ENCODE measurements around the gene CHRNA9.

Gene CHRNA9

DNA sequence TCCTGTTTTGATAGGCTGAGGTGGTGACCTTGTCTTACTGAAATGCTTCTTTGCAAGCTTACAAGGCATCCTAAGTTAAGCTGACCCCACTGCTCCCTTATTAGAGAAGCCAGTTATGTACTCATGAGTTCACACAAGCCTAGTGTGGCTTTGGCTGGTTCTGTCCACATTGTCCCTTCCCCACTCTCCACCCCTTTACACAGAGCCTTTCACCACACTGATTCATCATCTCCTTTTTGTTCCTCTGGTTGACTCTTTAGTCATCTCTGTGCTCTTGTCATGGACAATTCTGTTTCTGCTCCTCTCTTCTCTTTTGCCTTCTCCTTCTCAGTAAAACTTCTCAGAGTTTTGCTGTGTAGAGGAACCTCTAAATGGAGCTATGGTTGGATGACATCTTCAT, 4.9 kb downstream of the CHRNA9 start:
- Histone ChIP-seq H3K36me3 (ENCODE audit: low read length) (no peaks in the 10 kb centered on the region), H3K27ac (ENCODE audit: low read depth, low read length) (no peak overlapping the region), H4K20me1 (ENCODE audit: low read depth, low read length) (no peaks in the 10 kb centered on the region), H2AFZ (ENCODE audit: low read depth, low read length, severe bottlenecking) (no peak overlapping the region), H3K4me3 (ENCODE audit: insufficient read depth, low read length, poor library complexity, severe bottlenecking) (no peak overlapping the region), H3K79me2 (ENCODE audit: insufficient read depth, low read length) (no peaks in the 10 kb centered on the region), H3K4me2 (ENCODE audit: low read depth, low read length, poor library complexity, severe bottlenecking) (no peak overlapping the region), H3K9me2 (replicated peaks; ENCODE audit: insufficient read depth, low read length) (no peaks in the 10 kb centered on the region), H3K27me3 (ENCODE audit: low read length) (0 out of 2 replicates have a peak, but pooled peaks cover 3% of the 10 kb centered on the region), H3F3A (ENCODE audit: insufficient read depth) (no peaks in the 10 kb centered on the region), H3K9me3 (ENCODE audit: insufficient read depth, low read length) (no peaks in the 10 kb centered on the region), H3K9ac (ENCODE audit: low read length) (no peak overlapping the region)
- TF ChIP-seq EZH2phosphoT487 (conservative IDR thresholded peaks at IDR 0.05; ENCODE audit: low read length) = no peak
- TF ChIP-seq, protein P1, sequence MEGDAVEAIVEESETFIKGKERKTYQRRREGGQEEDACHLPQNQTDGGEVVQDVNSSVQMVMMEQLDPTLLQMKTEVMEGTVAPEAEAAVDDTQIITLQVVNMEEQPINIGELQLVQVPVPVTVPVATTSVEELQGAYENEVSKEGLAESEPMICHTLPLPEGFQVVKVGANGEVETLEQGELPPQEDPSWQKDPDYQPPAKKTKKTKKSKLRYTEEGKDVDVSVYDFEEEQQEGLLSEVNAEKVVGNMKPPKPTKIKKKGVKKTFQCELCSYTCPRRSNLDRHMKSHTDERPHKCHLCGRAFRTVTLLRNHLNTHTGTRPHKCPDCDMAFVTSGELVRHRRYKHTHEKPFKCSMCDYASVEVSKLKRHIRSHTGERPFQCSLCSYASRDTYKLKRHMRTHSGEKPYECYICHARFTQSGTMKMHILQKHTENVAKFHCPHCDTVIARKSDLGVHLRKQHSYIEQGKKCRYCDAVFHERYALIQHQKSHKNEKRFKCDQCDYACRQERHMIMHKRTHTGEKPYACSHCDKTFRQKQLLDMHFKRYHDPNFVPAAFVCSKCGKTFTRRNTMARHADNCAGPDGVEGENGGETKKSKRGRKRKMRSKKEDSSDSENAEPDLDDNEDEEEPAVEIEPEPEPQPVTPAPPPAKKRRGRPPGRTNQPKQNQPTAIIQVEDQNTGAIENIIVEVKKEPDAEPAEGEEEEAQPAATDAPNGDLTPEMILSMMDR (IDR thresholded peaks at IDR 0.05; ENCODE audit: insufficient read depth, low read length, poor library complexity, severe bottlenecking) = no peak

DNA sequence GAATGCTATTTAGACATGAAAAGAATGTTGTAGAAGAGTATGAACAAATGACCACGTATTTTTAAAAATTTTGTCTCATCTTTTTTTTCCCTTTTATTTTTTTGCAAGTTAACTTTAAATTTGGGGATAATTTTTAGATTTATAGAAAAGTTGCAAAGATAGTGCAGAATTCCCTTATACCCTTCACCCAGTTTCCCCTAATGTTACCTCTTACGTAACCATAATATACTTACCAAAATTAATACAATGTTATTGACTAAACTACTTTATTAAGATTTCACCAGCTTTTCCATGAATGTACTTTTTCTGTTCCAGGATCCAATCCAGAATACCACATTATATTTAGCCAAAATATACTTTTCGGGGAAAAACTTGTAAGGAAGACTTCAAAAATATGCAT, 12.3 kb downstream of the CHRNA9 start:
- H4K20me1 ChIP-seq (ENCODE audit: low read depth, low read length) = no peaks in the 10 kb centered on the region
- no peak overlapping the region for H3K4me3 ChIP-seq (ENCODE audit: insufficient read depth, low read length, poor library complexity, severe bottlenecking)
- TF ChIP-seq EZH2phosphoT487 (conservative IDR thresholded peaks at IDR 0.05; ENCODE audit: low read length) = no peak
- TF ChIP-seq, protein P1 (IDR thresholded peaks at IDR 0.05; ENCODE audit: insufficient read depth, low read length, poor library complexity, severe bottlenecking) = no peak
- H3K9ac ChIP-seq (ENCODE audit: low read length) = no peak overlapping the region
- H3K27ac ChIP-seq (ENCODE audit: low read depth, low read length) = no peak overlapping the region
- no peak overlapping the region for H3K4me2 ChIP-seq (ENCODE audit: low read depth, low read length, poor library complexity, severe bottlenecking)
- H3K79me2 ChIP-seq (ENCODE audit: insufficient read depth, low read length) = no peaks in the 10 kb centered on the region
- H3K36me3 ChIP-seq (ENCODE audit: low read length) = no peaks in the 10 kb centered on the region
- no peaks in the 10 kb centered on the region for H3K9me2 ChIP-seq (replicated peaks; ENCODE audit: insufficient read depth, low read length)
- H3K9me3 ChIP-seq (ENCODE audit: insufficient read depth, low read length) = no peaks in the 10 kb centered on the region
- H3K27me3 ChIP-seq (ENCODE audit: low read length) = no peaks in the 10 kb centered on the region
- no peak overlapping the region for H2AFZ ChIP-seq (ENCODE audit: low read depth, low read length, severe bottlenecking)
- H3F3A ChIP-seq (ENCODE audit: insufficient read depth) = no peaks in the 10 kb centered on the region

DNA sequence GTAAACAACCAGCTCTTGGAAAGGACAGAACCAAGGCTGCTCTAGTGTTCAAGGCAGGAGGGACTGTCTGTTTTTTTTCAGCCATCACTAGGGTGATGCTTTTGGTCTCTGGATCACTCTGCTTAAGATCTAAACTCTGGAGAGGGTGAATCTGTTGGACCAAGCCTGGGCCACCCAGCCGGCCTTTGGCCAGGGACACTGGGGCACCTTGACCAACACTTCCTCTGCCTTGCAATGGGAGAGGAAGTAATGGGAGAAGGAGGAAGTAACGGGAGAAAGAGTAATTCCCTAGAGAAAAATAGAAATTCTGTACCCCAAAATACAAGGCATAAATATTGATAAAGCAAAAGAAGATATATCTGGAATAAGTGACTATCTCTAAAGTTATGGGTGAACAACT, 12.9 kb downstream of the CHRNA9 start:
- no peaks in the 10 kb centered on the region for H4K20me1 ChIP-seq (ENCODE audit: low read depth, low read length)
- no peak overlapping the region for H3K4me3 ChIP-seq (ENCODE audit: insufficient read depth, low read length, poor library complexity, severe bottlenecking)
- no peak overlapping the region for H3K4me2 ChIP-seq (ENCODE audit: low read depth, low read length, poor library complexity, severe bottlenecking)
- H3K27me3 ChIP-seq (ENCODE audit: low read length) = no peaks in the 10 kb centered on the region
- no peak overlapping the region for H3K9ac ChIP-seq (ENCODE audit: low read length)
- H3K79me2 ChIP-seq (ENCODE audit: insufficient read depth, low read length) = no peaks in the 10 kb centered on the region
- H2AFZ ChIP-seq (ENCODE audit: low read depth, low read length, severe bottlenecking) = no peak overlapping the region
- H3F3A ChIP-seq (ENCODE audit: insufficient read depth) = no peaks in the 10 kb centered on the region
- no peaks in the 10 kb centered on the region for H3K9me2 ChIP-seq (replicated peaks; ENCODE audit: insufficient read depth, low read length)
- H3K27ac ChIP-seq (ENCODE audit: low read depth, low read length) = no peak overlapping the region
- H3K9me3 ChIP-seq (ENCODE audit: insufficient read depth, low read length) = no peaks in the 10 kb centered on the region
- no peaks in the 10 kb centered on the region for H3K36me3 ChIP-seq (ENCODE audit: low read length)
- TF ChIP-seq, protein P1 (IDR thresholded peaks at IDR 0.05; ENCODE audit: insufficient read depth, low read length, poor library complexity, severe bottlenecking) = no peak
- no peak for TF ChIP-seq EZH2phosphoT487 (conservative IDR thresholded peaks at IDR 0.05; ENCODE audit: low read length)
